Ascending aorta (tissue), 2 donors: Measurements from ENCODE around the gene PHF12. TPM values are rescaled to one million over a fixed set of nuclear protein-coding genes. Genes with fewer than 3 reads are reported as not detected.

Source experiments
- DNase-seq, 2 donors: peaks; one replicate each; pipeline ENCODE4 v3.0.0-alpha.2; 2019; ENCODE audit warnings: low spot score in 2 of 2
- H3K27ac ChIP-seq, 2 donors: fragments of 200-600 bp; sonication (generic); one replicate each; pipeline ENCODE4 v1.5.1; 2016 to 2017; ENCODE audit warnings: mild to moderate bottlenecking in 1 of 2
- H3K27me3 ChIP-seq: fragments of 200-600 bp; sonication (generic); one replicate; pipeline ENCODE4 v1.5.1; 2017
- H3K36me3 ChIP-seq, 2 donors: fragments of 200-600 bp; sonication (generic); one replicate each; pipeline ENCODE4 v1.5.1; 2016
- H3K4me1 ChIP-seq, 2 donors: fragments of 200-600 bp; sonication (generic); one replicate each; pipeline ENCODE4 v1.5.1; 2016 to 2017; ENCODE audit warnings: mild to moderate bottlenecking in 1 of 2
- H3K4me3 ChIP-seq, 2 donors: fragments of 200-600 bp; sonication (generic); one replicate each; pipeline ENCODE4 v1.5.1; 2016 to 2017; ENCODE audit warnings: mild to moderate bottlenecking in 1 of 2
- H3K9me3 ChIP-seq, 2 donors: fragments of 200-600 bp; sonication (generic); one replicate each; pipeline ENCODE4 v1.5.1; 2016
- intact Hi-C: fragments of 100-400 bp; cut with DNase I; formaldehyde crosslinking; loops from one replicate; pipeline ENCODE4 v1.15.1; 2023
- total RNA-seq: library from RNA; depleted of rRNA; stranded (reverse); fragments of >200 nt; gene quantifications from one replicate; pipeline ENCODE4 v1.1.0, GENCODE V29; 2016
- TF ChIP-seq, protein P1 (sequence below), 3 experiments: fragments of 200-600 bp in 2 of 3; fragments of 450-650 bp in 1 of 3; sonication (generic) in 2 of 3; IDR thresholded peaks; one replicate each; pipeline ENCODE4 v1.5.1; 2016 to 2019; ENCODE audit warnings: antibody characterized with exemption in 3 of 3, mild to moderate bottlenecking in 1 of 3, moderate library complexity in 1 of 3

Gene PHF12
- total RNA-seq, 1 donor from 2014 or later, result 35.0 TPM

DNA sequence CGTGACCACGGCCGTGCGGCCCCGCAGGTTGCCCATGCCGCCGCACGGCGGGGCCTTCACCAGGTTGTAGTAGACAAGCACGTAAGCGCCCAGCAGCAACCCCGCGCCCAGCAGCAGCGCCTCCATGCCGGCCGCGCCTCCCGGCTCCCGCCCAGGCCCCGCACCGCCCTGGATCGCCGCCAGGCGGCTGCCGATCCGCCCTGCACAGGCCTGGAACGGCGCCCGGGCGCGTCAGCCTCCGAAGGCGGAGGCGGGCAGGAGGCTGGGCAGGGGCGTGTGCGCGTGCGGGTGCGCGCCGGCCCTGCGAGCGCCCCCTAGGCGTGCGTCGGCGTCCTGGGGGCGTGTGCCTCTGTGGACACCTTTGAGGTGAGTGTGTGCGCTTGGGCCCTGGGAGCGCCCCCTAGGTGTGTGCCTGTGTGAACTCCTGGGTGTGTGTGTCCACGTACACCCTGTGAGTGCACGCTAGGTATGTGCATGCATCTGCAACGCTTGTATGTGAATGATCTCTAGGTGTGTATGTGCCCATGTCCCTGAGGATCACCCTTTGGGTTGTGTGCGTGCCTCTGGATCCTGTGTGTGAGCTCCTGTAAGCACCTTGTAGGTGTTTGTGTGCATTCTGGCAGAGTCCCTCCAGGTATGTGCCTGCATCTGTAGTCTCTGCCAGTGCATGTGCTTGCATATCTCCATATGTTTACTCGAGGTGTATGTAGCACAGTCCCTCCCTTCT lies 48.3 kb downstream of the PHF12 start, which contains the start of gene DHRS13:
Gene DHRS13 (minus strand): TSS at position 261 of the 727 bp plus-strand sequence. CDS start 135 bp downstream, at position 126.
- DNase-seq, result peak; percentile 49 to 92
- Histone ChIP-seq H3K27ac (peak within 1 kb of the TSS; percentile 76 to 83), H3K4me1 (peaks cover 0 to 13% of the 10 kb centered on the region in 2 donors), H3K27me3 (no peaks in the 10 kb centered on the region), H3K9me3 (no peaks in the 10 kb centered on the region), H3K4me3 (peak within 1 kb of the TSS; percentile 92), H3K36me3 (peaks cover 22 to 25% of the 10 kb centered on the region in 2 donors)
- intact Hi-C loops, result loop anchor here (2.0 kb wide), 1 partner anchor 46 kb away; no protein-coding TSS in a partner anchor
- TF ChIP-seq, protein P1, sequence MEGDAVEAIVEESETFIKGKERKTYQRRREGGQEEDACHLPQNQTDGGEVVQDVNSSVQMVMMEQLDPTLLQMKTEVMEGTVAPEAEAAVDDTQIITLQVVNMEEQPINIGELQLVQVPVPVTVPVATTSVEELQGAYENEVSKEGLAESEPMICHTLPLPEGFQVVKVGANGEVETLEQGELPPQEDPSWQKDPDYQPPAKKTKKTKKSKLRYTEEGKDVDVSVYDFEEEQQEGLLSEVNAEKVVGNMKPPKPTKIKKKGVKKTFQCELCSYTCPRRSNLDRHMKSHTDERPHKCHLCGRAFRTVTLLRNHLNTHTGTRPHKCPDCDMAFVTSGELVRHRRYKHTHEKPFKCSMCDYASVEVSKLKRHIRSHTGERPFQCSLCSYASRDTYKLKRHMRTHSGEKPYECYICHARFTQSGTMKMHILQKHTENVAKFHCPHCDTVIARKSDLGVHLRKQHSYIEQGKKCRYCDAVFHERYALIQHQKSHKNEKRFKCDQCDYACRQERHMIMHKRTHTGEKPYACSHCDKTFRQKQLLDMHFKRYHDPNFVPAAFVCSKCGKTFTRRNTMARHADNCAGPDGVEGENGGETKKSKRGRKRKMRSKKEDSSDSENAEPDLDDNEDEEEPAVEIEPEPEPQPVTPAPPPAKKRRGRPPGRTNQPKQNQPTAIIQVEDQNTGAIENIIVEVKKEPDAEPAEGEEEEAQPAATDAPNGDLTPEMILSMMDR (IDR thresholded peaks at IDR 0.05), result peak; percentile 70 to 88 (median 75)

DNA sequence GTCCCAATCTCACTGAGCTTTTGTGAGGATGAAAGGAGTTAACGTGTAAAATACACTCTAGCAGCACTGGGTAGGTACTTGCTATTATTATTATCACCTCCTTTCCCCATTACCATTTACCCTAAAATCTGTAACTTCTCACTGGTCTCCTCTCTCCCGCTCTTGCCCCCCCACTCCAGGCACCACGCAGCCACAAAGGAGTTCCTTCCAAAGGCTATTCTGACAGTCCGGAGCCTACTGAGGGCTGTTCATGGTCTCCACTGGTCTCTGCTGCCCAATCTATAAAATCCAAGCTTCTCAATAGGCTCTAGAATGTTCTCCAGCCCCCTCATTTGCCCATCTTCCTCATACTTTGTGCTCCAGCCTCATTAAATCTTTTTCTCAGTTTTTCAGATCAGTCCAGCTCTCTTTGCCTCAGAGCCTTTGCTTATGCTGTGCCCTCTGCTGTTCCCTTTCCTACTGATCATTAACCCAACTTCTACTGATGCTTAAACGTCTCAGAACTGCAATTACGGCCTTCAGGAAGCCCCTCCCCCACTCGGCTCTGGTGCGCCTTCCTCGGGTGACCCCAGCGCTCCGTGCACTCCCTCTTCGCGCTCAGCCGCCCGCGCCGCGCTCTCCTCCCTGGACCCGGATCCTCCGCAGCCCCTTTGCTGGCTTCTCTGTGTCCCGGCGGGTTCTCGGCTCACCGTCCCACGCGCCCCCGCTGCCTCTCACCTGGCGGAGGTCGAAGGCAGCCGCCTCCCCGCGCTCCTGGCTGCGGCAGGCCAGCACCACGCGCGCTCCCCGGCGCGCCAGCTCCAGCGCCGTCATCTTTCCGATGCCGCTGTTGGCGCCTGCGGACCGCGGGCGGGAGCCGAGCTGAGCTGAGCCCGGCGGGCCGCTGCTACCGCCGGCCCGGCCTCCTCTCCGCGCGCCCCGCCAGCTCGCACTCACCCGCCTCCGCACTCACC lies 49.2 kb downstream of the PHF12 start:
- DNase-seq, result peak in 1 of 2 donors; percentile 67
- TF ChIP-seq, protein P1 (IDR thresholded peaks at IDR 0.05), result no peak
- Histone ChIP-seq H3K27me3 (no peaks in the 10 kb centered on the region), H3K36me3 (peaks cover 15 to 18% of the 10 kb centered on the region in 2 donors), H3K4me1 (peaks cover 0 to 17% of the 10 kb centered on the region in 2 donors), H3K27ac (peak overlapping the region; percentile 76 to 83), H3K4me3 (peak overlapping the region; percentile 92), H3K9me3 (no peaks in the 10 kb centered on the region)
- intact Hi-C loops, result loop anchor here (2.0 kb wide), 1 partner anchor 47 kb away; no protein-coding TSS in a partner anchor

DNA sequence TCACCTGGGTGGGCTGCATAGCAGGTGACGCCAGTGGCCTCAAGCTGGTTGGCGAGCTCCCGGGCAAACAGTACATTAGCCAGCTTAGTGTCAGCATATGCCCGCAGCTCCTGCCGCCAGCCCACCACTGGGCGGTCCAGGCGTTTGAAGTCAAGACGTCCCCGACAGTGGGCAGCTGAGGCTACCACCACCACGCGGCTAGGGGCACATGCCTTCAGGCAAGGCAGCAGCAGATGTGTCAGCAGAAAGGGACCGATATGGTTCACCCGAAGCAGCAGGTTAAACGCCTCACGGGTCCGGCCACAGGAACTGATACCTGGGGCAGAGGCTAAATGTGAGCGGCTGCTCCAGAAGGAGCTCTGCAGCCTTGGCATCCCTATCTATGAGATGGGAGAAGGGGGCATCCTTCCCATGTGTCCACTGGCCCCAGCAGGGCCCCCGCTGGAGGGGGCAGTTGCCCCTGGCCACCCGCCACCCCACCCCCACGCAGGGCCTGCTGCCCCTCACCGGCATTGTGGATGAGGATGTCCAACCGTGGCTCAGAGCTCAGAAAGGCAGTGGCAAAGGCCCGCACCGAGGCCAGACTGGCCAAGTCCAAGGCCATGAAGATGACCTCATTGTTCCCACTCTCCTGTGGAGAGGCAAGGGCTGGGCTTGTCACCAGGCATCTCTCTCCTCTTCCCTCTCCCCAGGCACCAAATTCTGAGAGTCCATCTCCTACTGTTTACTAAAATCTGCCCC lies 50.2 kb downstream of the PHF12 start:
- Histone ChIP-seq H3K4me3 (no peak overlapping the region), H3K27ac (no peak overlapping the region), H3K36me3 (peaks cover 5 to 8% of the 10 kb centered on the region in 2 donors), H3K27me3 (no peaks in the 10 kb centered on the region), H3K4me1 (peaks cover 0 to 21% of the 10 kb centered on the region in 2 donors), H3K9me3 (no peaks in the 10 kb centered on the region)
- no peak for DNase-seq
- TF ChIP-seq, protein P1 (IDR thresholded peaks at IDR 0.05), result no peak
- intact Hi-C loops, result no loop called here

DNA sequence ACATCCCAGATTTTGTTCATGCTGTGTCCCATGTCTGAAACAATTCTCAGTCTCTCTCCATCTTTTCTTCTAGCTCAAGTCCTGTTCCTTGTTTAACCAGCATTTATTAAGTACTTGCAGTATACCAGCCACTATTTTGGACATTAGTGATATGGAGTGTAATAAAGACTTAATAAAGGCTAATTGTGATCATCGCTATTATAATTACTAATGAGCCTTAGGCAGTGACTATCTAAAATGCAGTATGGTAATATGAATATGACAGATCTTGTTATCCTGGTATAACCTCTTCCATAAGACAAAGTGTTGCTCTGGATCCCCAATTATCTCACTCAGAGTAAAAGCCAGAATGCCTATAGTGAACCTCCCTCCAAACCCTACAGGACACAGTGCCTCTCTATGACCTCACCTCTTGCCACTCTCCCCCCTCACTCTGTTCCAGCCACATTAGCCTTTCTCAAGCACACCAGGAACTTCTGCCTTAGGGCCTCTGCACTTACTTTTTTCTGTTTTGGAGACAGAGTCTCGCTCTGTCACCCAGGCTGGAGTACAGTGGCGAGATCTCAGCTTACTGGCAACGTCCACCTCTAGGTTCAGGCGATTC lies 52.0 kb downstream of the PHF12 start:
- H3K4me1 ChIP-seq, result peaks cover 0 to 30% of the 10 kb centered on the region in 2 donors
- intact Hi-C loops, result loop anchor here (5.0 kb wide), 2 partner anchors 137 to 172 kb away; partner anchors contain the start of genes NEK8 and TLCD1
- TF ChIP-seq, protein P1 (IDR thresholded peaks at IDR 0.05), result no peak
- no peaks in the 10 kb centered on the region for H3K36me3 ChIP-seq
- no peaks in the 10 kb centered on the region for H3K9me3 ChIP-seq
- no peak for DNase-seq
- H3K27me3 ChIP-seq, result no peaks in the 10 kb centered on the region
- H3K27ac ChIP-seq, result no peak overlapping the region
- H3K4me3 ChIP-seq, result no peak overlapping the region
